BJ (cell line): ENCODE data around the gene STMND1. TPM values are rescaled to one million over a fixed set of nuclear protein-coding genes. Genes with fewer than 3 reads are reported as not detected.

Experiments
- CTCF ChIA-PET: fragments of 350-600 bp; formaldehyde crosslinking; extraction: SDS; loops from one replicate; lab custom pipeline; 2021; ENCODE audit warnings: antibody characterized with exemption, inconsistent platforms; lab: Yijun Ruan, JAX
- POLR2A ChIA-PET: fragments of 300-600 bp; sonication (Branson Sonifier 250); formaldehyde crosslinking; extraction: SDS; loops from one replicate; lab custom pipeline; 2021; ENCODE audit warnings: antibody characterized with exemption; lab: Charles Lee
- DNase-seq: peaks from one replicate; pipeline ENCODE4 v3.0.0-alpha.2; 2011; ENCODE audit warnings: low read depth
- H3K27me3 ChIP-seq: 2 replicates; pipeline ENCODE4 v1.6.0; 2011; ENCODE audit warnings: low read length; ENCODE audit not compliant: control insufficient read depth, insufficient read depth
- H3K36me3 ChIP-seq: 2 replicates; pipeline ENCODE4 v1.5.1; 2011; ENCODE audit warnings: low read length; ENCODE audit not compliant: control insufficient read depth, insufficient read depth
- H3K4me3 ChIP-seq: 2 replicates; pipeline ENCODE4 v1.5.1; 2011; ENCODE audit warnings: low read depth, mild to moderate bottlenecking, control low read depth, low read length
- polyA plus RNA-seq: library from polyadenylated mRNA; depleted of rRNA; stranded (reverse); fragments of >200 nt; gene quantifications from 2 replicates; pipeline ENCODE4 v1.2.3, GENCODE V29; 2011; rRNA removed
- TF ChIP-seq, protein P1 (sequence below): IDR thresholded peaks from 2 replicates; pipeline ENCODE4 v1.5.1; 2011; ENCODE audit warnings: low read depth, mild to moderate bottlenecking, control low read depth, inconsistent platforms, low read length, moderate library complexity; ENCODE audit not compliant: insufficient read depth

STMND1 gene
- polyA plus RNA-seq, 1 experiment: 0.05 TPM

DNA sequence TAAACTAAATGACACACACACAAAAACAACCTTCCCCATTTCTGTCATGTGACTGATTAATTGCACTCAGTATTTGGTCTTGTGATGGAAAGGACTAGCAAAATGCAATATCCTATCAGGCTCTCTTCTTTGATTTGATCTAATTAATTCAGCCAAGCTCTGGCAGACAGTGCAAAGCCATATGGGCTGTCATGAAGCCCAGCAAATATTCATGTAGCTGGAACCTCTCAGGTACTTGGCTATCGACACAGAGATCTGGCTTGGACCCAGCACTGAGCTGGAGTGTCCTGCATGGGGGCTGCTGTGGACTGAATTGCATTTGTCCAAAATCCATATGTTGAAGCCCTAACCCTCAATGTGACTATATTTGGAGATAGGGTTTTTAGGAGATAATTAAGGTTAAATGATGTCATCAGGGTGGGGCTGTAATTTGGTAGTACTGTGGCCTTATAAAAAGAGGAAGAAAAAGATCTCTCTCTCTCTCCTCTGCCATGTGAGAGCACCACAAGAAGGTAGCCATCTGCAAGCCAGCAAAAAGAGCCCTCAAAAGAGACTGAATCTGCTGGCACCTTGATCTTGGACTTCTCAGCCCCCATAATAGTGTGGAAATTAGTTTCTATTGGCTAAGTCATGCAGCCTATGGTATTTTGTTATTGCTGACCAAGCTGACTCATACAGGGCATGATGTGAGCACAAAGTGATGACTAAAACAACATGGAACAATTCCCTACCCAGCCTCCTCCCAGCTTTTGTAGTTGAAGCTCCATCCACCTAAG lies 77.1 kb downstream of the STMND1 start:
- H3K36me3 ChIP-seq: no peaks in the 10 kb centered on the region
- TF ChIP-seq, protein P1, sequence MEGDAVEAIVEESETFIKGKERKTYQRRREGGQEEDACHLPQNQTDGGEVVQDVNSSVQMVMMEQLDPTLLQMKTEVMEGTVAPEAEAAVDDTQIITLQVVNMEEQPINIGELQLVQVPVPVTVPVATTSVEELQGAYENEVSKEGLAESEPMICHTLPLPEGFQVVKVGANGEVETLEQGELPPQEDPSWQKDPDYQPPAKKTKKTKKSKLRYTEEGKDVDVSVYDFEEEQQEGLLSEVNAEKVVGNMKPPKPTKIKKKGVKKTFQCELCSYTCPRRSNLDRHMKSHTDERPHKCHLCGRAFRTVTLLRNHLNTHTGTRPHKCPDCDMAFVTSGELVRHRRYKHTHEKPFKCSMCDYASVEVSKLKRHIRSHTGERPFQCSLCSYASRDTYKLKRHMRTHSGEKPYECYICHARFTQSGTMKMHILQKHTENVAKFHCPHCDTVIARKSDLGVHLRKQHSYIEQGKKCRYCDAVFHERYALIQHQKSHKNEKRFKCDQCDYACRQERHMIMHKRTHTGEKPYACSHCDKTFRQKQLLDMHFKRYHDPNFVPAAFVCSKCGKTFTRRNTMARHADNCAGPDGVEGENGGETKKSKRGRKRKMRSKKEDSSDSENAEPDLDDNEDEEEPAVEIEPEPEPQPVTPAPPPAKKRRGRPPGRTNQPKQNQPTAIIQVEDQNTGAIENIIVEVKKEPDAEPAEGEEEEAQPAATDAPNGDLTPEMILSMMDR: no peak
- CTCF ChIA-PET: interaction anchor here (1.3 to 1.4 kb wide), 2 partner anchors 12 to 19 kb away, joined by 3 read pairs; no protein-coding TSS in a partner anchor
- no peaks in the 10 kb centered on the region; the same call in 1 of the 2 replicates for H3K27me3 ChIP-seq
- H3K4me3 ChIP-seq: no peak overlapping the region
- DNase-seq: no peak
- POLR2A ChIA-PET: no interaction called here

DNA sequence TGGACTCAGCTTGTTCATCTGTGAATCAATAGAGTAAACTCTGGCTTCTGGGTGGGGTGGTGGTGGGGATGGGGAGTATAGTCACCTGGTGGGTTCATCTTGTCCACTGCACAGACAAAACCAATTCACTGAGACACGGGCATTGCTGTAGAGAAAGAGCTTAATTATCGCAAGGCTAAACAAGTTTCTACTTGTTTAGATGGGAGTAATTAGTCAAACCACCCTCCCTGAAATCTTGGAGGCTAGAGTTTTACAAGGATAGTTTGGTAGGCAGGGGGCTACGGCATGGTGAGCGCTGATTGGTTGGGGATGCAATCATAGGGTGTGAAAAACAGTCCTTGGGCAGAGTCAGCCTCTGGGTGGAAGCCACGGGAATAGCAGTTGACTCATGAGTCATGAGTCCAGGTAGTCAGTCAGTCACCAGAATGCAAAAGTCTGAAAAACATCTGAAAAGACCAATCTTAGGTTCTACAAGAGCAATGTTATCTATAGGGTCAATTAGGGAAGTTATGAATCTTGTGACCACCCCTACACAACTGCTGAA lies 77.8 kb downstream of the STMND1 start:
- ChIA-PET CTCF (interaction anchor here (1.3 to 1.4 kb wide), 2 partner anchors 13 to 20 kb away, joined by 3 read pairs; no protein-coding TSS in a partner anchor), POLR2A (no interaction called here)
- H3K36me3 ChIP-seq: no peaks in the 10 kb centered on the region
- no peak for DNase-seq
- no peaks in the 10 kb centered on the region; the same call in 1 of the 2 replicates for H3K27me3 ChIP-seq
- TF ChIP-seq, protein P1: no peak
- H3K4me3 ChIP-seq: no peak overlapping the region

Other genes with a start within 250 kb of the STMND1 start
- gene RBM24, start 179.3 kb downstream of the STMND1 start, polyA plus RNA-seq: 14.7 and 19.9 TPM in 2 replicates